ENCODE data around the gene PRR22.

The PRR22 gene

GRCh38 chr19:5800361-5801270 is 16.1 kb upstream of the PRR22 start:
- no peaks in the 10 kb centered on the region for H3K36me3 ChIP-seq (ENCODE audit: insufficient read depth, low read length)
- no peak overlapping the region for H3K4me2 ChIP-seq (ENCODE audit: insufficient read depth, low read length)
- H4K20me1 ChIP-seq (ENCODE audit: insufficient read depth, low read length): no peaks in the 10 kb centered on the region
- H3K9me3 ChIP-seq (ENCODE audit: insufficient read depth, low read length, severe bottlenecking): no peaks in the 10 kb centered on the region
- no peak overlapping the region for H3K27ac ChIP-seq (ENCODE audit: low read length)
- H2AFZ ChIP-seq (ENCODE audit: low read depth, low read length): no peak overlapping the region
- H3K4me1 ChIP-seq (ENCODE audit: insufficient read depth, low read length): peaks cover 16% of the 10 kb centered on the region
- H3K4me3 ChIP-seq (ENCODE audit: low read depth in 1 of 2, low read length in 2 of 2): no peak overlapping the region
- ATAC-seq (ENCODE audit: insufficient read depth, low read depth): no peak
- H3K9ac ChIP-seq (ENCODE audit: low read depth, low read length): no peak overlapping the region
- DNase-seq: no peak
- no peaks in the 10 kb centered on the region for H3K79me2 ChIP-seq (ENCODE audit: insufficient read depth, low read length)
- TF ChIP-seq CTCF (IDR thresholded peaks at IDR 0.05; ENCODE audit: borderline replicate concordance, extremely low read depth, low read length, poor library complexity, severe bottlenecking) (no peak), EZH2 (IDR thresholded peaks at IDR 0.05; ENCODE audit: borderline replicate concordance, low read depth, low read length, severe bottlenecking) (no peak)
- peaks cover 5% of the 10 kb centered on the region for H3K27me3 ChIP-seq (ENCODE audit: insufficient read depth, low read length, poor library complexity)

GRCh38 chr19:5799247-5800241 is 15.0 kb upstream of the PRR22 start:
- DNase-seq (no peak), ATAC-seq (ENCODE audit: insufficient read depth, low read depth) (no peak)
- Histone ChIP-seq H3K4me3 (ENCODE audit: low read depth in 1 of 2, low read length in 2 of 2) (no peak overlapping the region), H3K27ac (ENCODE audit: low read length) (no peak overlapping the region), H3K9me3 (ENCODE audit: insufficient read depth, low read length, severe bottlenecking) (no peaks in the 10 kb centered on the region), H3K9ac (ENCODE audit: low read depth, low read length) (no peak overlapping the region), H2AFZ (ENCODE audit: low read depth, low read length) (no peak overlapping the region), H4K20me1 (ENCODE audit: insufficient read depth, low read length) (no peaks in the 10 kb centered on the region), H3K27me3 (ENCODE audit: insufficient read depth, low read length, poor library complexity) (peaks cover 4% of the 10 kb centered on the region), H3K79me2 (ENCODE audit: insufficient read depth, low read length) (no peaks in the 10 kb centered on the region), H3K4me2 (ENCODE audit: insufficient read depth, low read length) (no peak overlapping the region), H3K36me3 (ENCODE audit: insufficient read depth, low read length) (no peaks in the 10 kb centered on the region), H3K4me1 (ENCODE audit: insufficient read depth, low read length) (peaks cover 14% of the 10 kb centered on the region)
- TF ChIP-seq EZH2 (IDR thresholded peaks at IDR 0.05; ENCODE audit: borderline replicate concordance, low read depth, low read length, severe bottlenecking) (no peak), CTCF (IDR thresholded peaks at IDR 0.05; ENCODE audit: borderline replicate concordance, extremely low read depth, low read length, poor library complexity, severe bottlenecking) (no peak)

GRCh38 chr19:5798244-5798643 is 13.7 kb upstream of the PRR22 start:
- no peaks in the 10 kb centered on the region for H3K9me3 ChIP-seq (ENCODE audit: insufficient read depth, low read length, severe bottlenecking)
- peaks cover 3% of the 10 kb centered on the region; the same call in 1 of the 2 replicates for H3K4me1 ChIP-seq (ENCODE audit: insufficient read depth, low read length)
- H3K4me2 ChIP-seq (ENCODE audit: insufficient read depth, low read length): no peak overlapping the region
- no peak overlapping the region for H3K4me3 ChIP-seq (ENCODE audit: low read depth in 1 of 2, low read length in 2 of 2)
- no peaks in the 10 kb centered on the region for H3K36me3 ChIP-seq (ENCODE audit: insufficient read depth, low read length)
- H4K20me1 ChIP-seq (ENCODE audit: insufficient read depth, low read length): no peaks in the 10 kb centered on the region
- DNase-seq (no peak), ATAC-seq (ENCODE audit: insufficient read depth, low read depth) (no peak)
- H3K79me2 ChIP-seq (ENCODE audit: insufficient read depth, low read length): no peaks in the 10 kb centered on the region
- H3K27ac ChIP-seq (ENCODE audit: low read length): no peak overlapping the region
- no peak overlapping the region for H3K9ac ChIP-seq (ENCODE audit: low read depth, low read length)
- no peaks in the 10 kb centered on the region for H3K27me3 ChIP-seq (ENCODE audit: insufficient read depth, low read length, poor library complexity)
- H2AFZ ChIP-seq (ENCODE audit: low read depth, low read length): no peak overlapping the region
- TF ChIP-seq EZH2 (IDR thresholded peaks at IDR 0.05; ENCODE audit: borderline replicate concordance, low read depth, low read length, severe bottlenecking) (no peak), CTCF (IDR thresholded peaks at IDR 0.05; ENCODE audit: borderline replicate concordance, extremely low read depth, low read length, poor library complexity, severe bottlenecking) (no peak)
